Urothelium cell line (cell line): Measurements from ENCODE around the gene ACADM.
A peak's percentile ranks its signal among the peaks of the same experiment; 100 is the strongest.
"Not testable (repeated sequence)": the region's sequence is repeated elsewhere in the genome, so short reads cannot be mapped to it uniquely, and the experiment has no call there.

Source experiments
- DNase-seq: peaks from one replicate; pipeline ENCODE4 v3.0.0; 2011; ENCODE audit warnings: low spot score, mixed read lengths
- FAIRE-seq: peaks from 2 replicates; lab custom pipeline; 2011; peaks lifted over from hg19 to GRCh38; lab: Jason Lieb, UNC

The ACADM gene

GRCh38 chr1:75733661-75734060, 9.2 kb downstream of the ACADM start:
- no peak for DNase-seq
- FAIRE-seq, result no peak

GRCh38 chr1:75736016-75736415, 11.5 kb downstream of the ACADM start:
- DNase-seq (no peak), FAIRE-seq (no peak)

GRCh38 chr1:75742047-75742625, 17.6 kb downstream of the ACADM start:
- no peak for DNase-seq

GRCh38 chr1:75745276-75745675, 20.8 kb downstream of the ACADM start:
- FAIRE-seq (no peak), DNase-seq (no peak)

More at GRCh38 chr1:75742047-75742625, 17.6 kb downstream of the ACADM start:
- no peak for FAIRE-seq

GRCh38 chr1:75757210-75757609, 32.7 kb downstream of the ACADM start:
- FAIRE-seq, DNase-seq: not testable (repeated sequence)

GRCh38 chr1:75758543-75758942, 34.0 kb downstream of the ACADM start:
- not testable (repeated sequence) for FAIRE-seq, DNase-seq

- FAIRE-seq (no peak), DNase-seq (no peak)
Observed at GRCh38 chr1:75764057-75764655, 39.6 kb downstream of the ACADM start.

- DNase-seq, result peak; percentile 35
- no peak for FAIRE-seq
Observed at GRCh38 chr1:75765697-75766355, 41.3 kb downstream of the ACADM start.

- DNase-seq, result peak; percentile 13
- FAIRE-seq, result no peak
Observed at GRCh38 chr1:75768016-75768415, 43.5 kb downstream of the ACADM start.

- FAIRE-seq (no peak), DNase-seq (no peak)
Observed at GRCh38 chr1:75770761-75771160, 46.3 kb downstream of the ACADM start.

- no peak for DNase-seq
- no peak for FAIRE-seq
Observed at GRCh38 chr1:75771978-75772377, 47.5 kb downstream of the ACADM start.

- not testable (repeated sequence) for DNase-seq, FAIRE-seq
Observed at GRCh38 chr1:75777812-75778211, 53.3 kb downstream of the ACADM start.

- not testable (repeated sequence) for DNase-seq, FAIRE-seq
Observed at GRCh38 chr1:75778694-75779093, 54.2 kb downstream of the ACADM start.

GRCh38 chr1:75780183-75780582, 55.7 kb downstream of the ACADM start:
- FAIRE-seq, DNase-seq: not testable (repeated sequence)

GRCh38 chr1:75783920-75784319, 59.4 kb downstream of the ACADM start:
- DNase-seq, FAIRE-seq: not testable (repeated sequence)

GRCh38 chr1:75785320-75785982, 60.9 kb downstream of the ACADM start:
- no peak for FAIRE-seq

GRCh38 chr1:75785983-75786853, 61.7 kb downstream of the ACADM start, which contains the start of gene RABGGTB:
Gene RABGGTB (plus strand): TSS chr1:75786256. CDS start chr1:75786272, 16 bp downstream.
- FAIRE-seq, result peak; percentile 5
- peak; percentile 95 for DNase-seq

More at GRCh38 chr1:75785320-75785982, 60.9 kb downstream of the ACADM start:
- DNase-seq, result no peak

GRCh38 chr1:75786901-75787493, 62.5 kb downstream of the ACADM start:
- DNase-seq (no peak), FAIRE-seq (no peak)

- FAIRE-seq (no peak), DNase-seq (no peak)
Observed at GRCh38 chr1:75787524-75787923, 63.0 kb downstream of the ACADM start.

- DNase-seq (no peak), FAIRE-seq (no peak)
Observed at GRCh38 chr1:75789988-75790387, 65.5 kb downstream of the ACADM start.
